Suprapubic skin (tissue), 3 donors: ENCODE data around the gene SMOC2.

ENCODE experiments used
- CTCF ChIP-seq, 2 donors: fragments of 200-600 bp in 1 of 2; fragments of 450-650 bp in 1 of 2; sonication (generic) in 1 of 2; IDR thresholded peaks; one replicate each; pipeline ENCODE4 v1.5.1; 2016 to 2019; ENCODE audit warnings: antibody characterized with exemption in 2 of 2, mild to moderate bottlenecking in 1 of 2, moderate library complexity in 1 of 2
- POLR2AphosphoS5 ChIP-seq, 3 donors: sonication (generic); formaldehyde crosslinking; IDR thresholded peaks; one replicate each; pipeline ENCODE4 v1.6.1; 2017; ENCODE audit warnings: antibody characterized with exemption in 3 of 3

- TF ChIP-seq CTCF (IDR thresholded peaks at IDR 0.05): no peak
- no peak for TF ChIP-seq POLR2AphosphoS5 (IDR thresholded peaks at IDR 0.05)
Measured at GRCh38 chr6:168530653-168531071, 89.7 kb downstream of the SMOC2 start.
